Fibroblast of the aortic adventitia (primary cell): ENCODE measurements around the gene DNAJB5. TPM values are rescaled to one million over a fixed set of nuclear protein-coding genes. Genes with fewer than 3 reads are reported as not detected.

Source experiments
- DNase-seq: peaks from one replicate; pipeline ENCODE4 v3.0.0-alpha.2; 2010; ENCODE audit warnings: low read depth
- H3K4me3 ChIP-seq: 2 replicates; pipeline ENCODE4 v1.5.1; 2011; ENCODE audit warnings: low read depth, mild to moderate bottlenecking, control low read depth, low read length, moderate library complexity
- CTCF ChIP-seq: IDR thresholded peaks from 2 replicates; pipeline ENCODE4 v1.5.1; 2011; ENCODE audit warnings: mild to moderate bottlenecking, low read length, control low read depth, inconsistent platforms; ENCODE audit not compliant: insufficient read depth
- total RNA-seq: library from RNA; depleted of rRNA; stranded (reverse); fragments of >200 nt; gene quantifications from 2 replicates; pipeline ENCODE4 v1.2.3, GENCODE V29; 2012; ENCODE audit warnings: low replicate concordance

Gene DNAJB5
- total RNA-seq, 1 donor = 9.6 TPM

GRCh38 chr9:34958411-34958982 is 31.0 kb upstream of the DNAJB5 start:
- no peak for TF ChIP-seq CTCF
- no peak for DNase-seq
- H3K4me3 ChIP-seq = peak overlapping the region; percentile 5

GRCh38 chr9:34959461-34959860 is 30.1 kb upstream of the DNAJB5 start:
- TF ChIP-seq CTCF = no peak
- DNase-seq = no peak
- no peak overlapping the region for H3K4me3 ChIP-seq

GRCh38 chr9:34961574-34962490 is 27.7 kb upstream of the DNAJB5 start:
- H3K4me3 ChIP-seq = no peak overlapping the region
- TF ChIP-seq CTCF = no peak
- peak; percentile 70 for DNase-seq

- no peak for TF ChIP-seq CTCF
- H3K4me3 ChIP-seq = no peak overlapping the region
- DNase-seq = no peak
Measured at GRCh38 chr9:34962546-34962945, 27.0 kb upstream of the DNAJB5 start.

- no peak for TF ChIP-seq CTCF
Measured at GRCh38 chr9:34963552-34963951, 26.0 kb upstream of the DNAJB5 start.

GRCh38 chr9:34964458-34964857 is 25.1 kb upstream of the DNAJB5 start:
- DNase-seq = no peak
- TF ChIP-seq CTCF = no peak
- no peak overlapping the region for H3K4me3 ChIP-seq

More at GRCh38 chr9:34963552-34963951, 26.0 kb upstream of the DNAJB5 start:
- no peak overlapping the region for H3K4me3 ChIP-seq
- no peak for DNase-seq
